ENCODE results near the gene CDC42BPA.

DNA sequence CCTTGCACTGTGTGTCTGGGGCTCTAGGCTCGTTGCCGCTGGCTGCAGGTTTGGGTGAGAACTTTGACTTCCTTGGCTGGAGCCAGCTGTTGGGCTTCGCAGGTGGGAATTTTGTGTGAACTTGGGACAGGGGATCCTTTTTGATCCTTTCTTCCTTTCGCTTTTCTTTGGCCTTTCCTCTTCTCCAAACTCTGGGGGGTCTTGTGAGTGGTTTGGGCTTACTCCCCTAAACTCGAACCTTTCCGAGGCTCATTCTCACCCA, 377.6 kb downstream of the CDC42BPA start:
- TF ChIP-seq CTCF (IDR thresholded peaks at IDR 0.05) (no peak), POLR2AphosphoS5 (IDR thresholded peaks at IDR 0.05) (no peak), POLR2A (IDR thresholded peaks at IDR 0.05) (no peak), EP300 (IDR thresholded peaks at IDR 0.05) (no peak)

All from stomach (tissue), 4 donors.